GM18868 (cell line): ENCODE data around the gene SMG6.
A peak's percentile ranks its signal among the peaks of the same experiment; 100 is the strongest.
"Not testable (repeated sequence)": the region's sequence is repeated elsewhere in the genome, so short reads cannot be mapped to it uniquely, and the experiment has no call there.

Experiments
- ATAC-seq: cut with Tn5 transposase; IDR thresholded peaks from one replicate; pipeline ENCODE4 v1.9.1; 2021; ENCODE audit warnings: mild to moderate bottlenecking, moderate library complexity; ENCODE audit not compliant: unreplicated experiment

Gene SMG6

GRCh38 chr17:2264067-2264860 lies 39.3 kb downstream of the SMG6 start:
- ATAC-seq, result no peak

GRCh38 chr17:2263183-2264066 lies 40.2 kb downstream of the SMG6 start:
- no peak for ATAC-seq

- ATAC-seq, result no peak
Measured at GRCh38 chr17:2262135-2262587, 41.4 kb downstream of the SMG6 start.

- peak; percentile 73 for ATAC-seq
Measured at GRCh38 chr17:2259769-2260536, 43.6 kb downstream of the SMG6 start.

GRCh38 chr17:2258830-2259229 lies 44.8 kb downstream of the SMG6 start:
- ATAC-seq, result not testable (repeated sequence)

DNA sequence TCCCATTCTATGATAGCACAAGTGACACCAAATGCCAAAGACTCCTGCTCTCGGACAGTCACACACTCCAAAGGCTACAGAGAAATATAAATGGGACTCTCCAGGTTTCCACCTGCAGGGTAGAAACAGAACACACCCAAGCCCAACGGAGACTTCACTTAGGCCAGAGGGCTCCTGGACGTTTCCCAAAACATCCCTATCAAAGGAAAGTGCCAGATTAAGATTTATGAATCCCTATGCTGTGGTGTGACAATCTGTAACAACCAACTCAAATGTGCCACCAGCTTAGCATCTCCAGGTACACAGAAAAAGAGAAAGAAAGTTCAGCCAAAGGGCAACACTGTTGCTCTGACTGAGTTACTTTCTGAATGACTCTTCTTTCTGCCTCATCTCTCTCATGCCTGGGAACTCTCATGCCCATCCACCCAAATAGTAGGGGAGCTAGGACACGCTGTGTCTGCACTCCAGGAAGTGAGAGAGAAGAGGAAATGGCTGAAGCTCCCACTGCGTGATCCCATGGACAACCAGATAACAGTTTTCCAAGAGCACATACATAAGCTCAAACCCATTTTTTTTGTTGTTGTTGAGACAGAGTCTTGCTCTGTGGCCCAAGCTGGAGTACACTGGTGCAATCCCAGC lies 49.7 kb downstream of the SMG6 start:
- peak; percentile 65 for ATAC-seq

DNA sequence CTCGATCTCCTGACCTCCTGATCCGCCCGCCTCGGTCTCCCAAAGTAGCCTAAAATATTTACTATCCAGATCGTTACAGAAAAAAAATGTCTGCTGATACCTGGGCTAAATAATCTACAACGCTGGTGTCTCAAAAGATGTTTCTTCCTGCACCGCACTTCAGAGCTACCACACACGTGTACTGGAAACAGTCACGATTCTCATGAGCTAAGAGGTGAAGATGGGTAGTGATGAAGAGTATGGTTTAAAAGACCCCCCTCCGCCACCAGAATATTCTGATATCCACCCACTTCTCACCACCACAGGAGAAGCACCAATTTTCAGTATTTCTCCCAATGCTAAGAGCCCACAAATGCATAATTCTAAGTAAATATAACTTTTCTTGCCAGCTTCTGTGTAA lies 50.2 kb downstream of the SMG6 start:
- no peak for ATAC-seq

DNA sequence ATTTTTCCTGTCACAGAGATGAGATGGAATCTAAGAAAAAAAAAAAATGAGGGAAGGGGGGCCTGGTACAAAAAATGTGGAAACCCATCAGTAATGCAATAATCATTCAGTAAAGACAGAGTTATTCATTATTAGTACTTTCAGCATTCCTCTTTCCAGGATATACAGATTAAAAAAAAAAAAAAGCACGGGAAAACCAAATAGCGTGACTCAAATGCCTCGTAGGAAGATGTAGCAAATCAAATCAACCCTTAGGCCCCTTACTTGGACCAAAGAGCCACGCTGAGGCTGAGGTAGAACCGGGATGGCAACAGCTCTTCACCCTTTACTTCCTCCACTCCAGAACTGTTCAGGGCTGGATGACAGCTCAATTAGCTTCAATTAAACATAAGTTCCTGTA lies 52.5 kb downstream of the SMG6 start:
- ATAC-seq, result no peak

- no peak for ATAC-seq
Measured at GRCh38 chr17:2250140-2251095, 53.2 kb downstream of the SMG6 start.

DNA sequence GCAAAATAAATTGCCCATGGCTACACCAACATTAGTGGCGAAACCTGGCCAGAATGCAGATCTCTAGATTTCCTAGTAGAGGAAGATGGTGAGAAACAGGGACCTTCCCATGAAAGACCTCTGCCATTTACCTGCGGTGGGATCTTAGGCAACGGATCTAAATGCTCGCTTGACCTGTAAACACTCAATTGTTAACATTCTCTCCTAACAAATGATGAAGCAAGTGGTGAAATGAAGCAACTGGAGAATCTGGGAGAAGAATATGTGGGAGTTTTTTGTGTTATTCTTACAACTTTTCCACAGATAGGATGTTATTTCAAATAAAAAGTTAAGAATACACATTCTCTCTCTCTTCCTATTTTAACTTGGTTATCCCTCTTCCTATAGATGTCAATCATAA lies 56.6 kb downstream of the SMG6 start:
- ATAC-seq, result no peak

GRCh38 chr17:2244545-2245525 lies 58.8 kb downstream of the SMG6 start:
- ATAC-seq, result peak; percentile 57

DNA sequence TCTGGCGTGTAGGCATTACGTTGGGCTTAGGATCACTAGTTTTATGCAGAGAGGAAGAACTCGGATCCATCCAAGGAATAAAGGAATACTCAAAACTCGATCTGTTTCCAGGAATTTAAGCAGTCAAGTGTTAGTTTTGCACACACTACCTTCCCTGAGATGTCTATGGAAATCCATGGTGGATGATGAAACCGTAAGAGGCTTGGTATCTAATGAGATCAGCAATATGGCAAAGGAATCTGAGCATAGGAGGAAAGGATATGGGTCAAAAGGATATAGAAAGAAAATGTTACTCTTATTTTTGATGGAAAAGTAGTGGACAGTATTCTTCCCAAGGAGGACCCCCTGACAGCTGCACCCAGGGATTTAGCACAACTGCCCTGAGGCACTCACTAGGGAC lies 59.6 kb downstream of the SMG6 start:
- no peak for ATAC-seq

GRCh38 chr17:2241823-2242222 lies 61.8 kb downstream of the SMG6 start:
- no peak for ATAC-seq

DNA sequence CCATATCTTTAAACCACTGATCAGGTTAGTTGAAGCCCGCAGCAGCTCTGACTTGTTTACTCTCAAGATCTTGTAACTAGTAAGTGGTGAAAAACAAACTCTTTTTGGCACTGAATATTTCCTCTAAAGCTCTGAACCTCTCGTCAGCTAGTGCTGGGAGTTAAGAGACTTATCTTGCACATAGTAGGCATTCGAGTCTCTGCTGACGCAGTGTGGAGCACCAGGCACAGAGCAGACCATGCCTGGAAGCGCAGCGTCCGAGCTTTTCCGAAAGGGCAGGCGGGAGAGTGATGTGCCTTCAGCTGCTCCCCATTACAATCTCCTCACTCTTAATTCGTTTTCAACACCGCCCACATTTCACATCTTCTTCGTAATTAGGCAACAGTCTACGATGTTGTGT lies 63.0 kb downstream of the SMG6 start:
- ATAC-seq, result no peak

DNA sequence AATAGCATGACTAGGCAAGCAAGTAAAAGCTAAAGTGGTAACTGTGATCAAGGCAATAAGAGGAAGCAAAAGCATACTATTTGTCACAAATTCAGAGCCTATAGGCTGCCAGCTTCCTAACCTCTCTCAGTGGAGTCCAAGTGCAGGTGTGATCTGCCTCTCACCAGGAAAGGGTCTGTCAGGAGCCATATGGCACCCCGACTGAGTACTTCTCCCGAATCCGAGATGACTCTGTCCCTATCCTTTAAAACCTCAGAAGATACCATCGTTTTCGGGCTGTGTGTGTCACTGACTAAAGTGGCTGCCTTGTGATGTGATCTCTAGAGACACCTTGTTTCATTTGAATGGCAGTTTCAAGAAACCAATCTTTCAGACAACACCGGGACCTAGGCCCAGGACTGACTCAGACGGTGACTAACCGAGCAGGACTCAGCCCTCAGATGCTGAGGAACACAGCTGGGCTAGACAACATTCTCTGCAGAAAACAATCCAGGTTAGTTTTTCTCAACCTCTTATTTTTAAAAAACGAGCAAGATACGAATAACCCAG lies 63.6 kb downstream of the SMG6 start:
- ATAC-seq, result peak; percentile 65

DNA sequence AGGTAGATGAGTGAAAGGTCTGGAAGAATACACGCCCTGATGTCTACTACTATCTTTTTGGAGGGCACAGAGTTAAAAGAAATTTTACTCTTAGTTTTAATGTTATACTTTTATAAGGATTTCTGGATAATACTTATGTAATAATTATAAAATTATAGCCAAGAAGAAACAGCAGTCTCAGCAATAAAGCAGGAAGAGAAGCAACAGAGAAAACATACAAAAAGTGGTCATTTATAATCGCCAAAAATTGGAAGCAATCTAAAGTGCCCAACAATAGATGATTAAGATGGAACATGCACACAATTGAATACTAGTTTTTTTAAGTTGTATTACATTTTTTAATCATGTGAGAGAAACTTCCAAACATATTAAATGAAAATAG lies 64.4 kb downstream of the SMG6 start:
- no peak for ATAC-seq

GRCh38 chr17:2238432-2239169 lies 65.0 kb downstream of the SMG6 start:
- ATAC-seq, result peak; percentile 37
